ENCODE results near the gene CSAD. TPM values are rescaled to one million over a fixed set of nuclear protein-coding genes. Genes with fewer than 3 reads are reported as not detected.

Gene CSAD
- total and polyA plus RNA-seq, 2 of the 13 experiments (the other 11 are each of a cell fraction or from before 2014, with no cell fraction given): 7.2 to 23.5 TPM

DNA sequence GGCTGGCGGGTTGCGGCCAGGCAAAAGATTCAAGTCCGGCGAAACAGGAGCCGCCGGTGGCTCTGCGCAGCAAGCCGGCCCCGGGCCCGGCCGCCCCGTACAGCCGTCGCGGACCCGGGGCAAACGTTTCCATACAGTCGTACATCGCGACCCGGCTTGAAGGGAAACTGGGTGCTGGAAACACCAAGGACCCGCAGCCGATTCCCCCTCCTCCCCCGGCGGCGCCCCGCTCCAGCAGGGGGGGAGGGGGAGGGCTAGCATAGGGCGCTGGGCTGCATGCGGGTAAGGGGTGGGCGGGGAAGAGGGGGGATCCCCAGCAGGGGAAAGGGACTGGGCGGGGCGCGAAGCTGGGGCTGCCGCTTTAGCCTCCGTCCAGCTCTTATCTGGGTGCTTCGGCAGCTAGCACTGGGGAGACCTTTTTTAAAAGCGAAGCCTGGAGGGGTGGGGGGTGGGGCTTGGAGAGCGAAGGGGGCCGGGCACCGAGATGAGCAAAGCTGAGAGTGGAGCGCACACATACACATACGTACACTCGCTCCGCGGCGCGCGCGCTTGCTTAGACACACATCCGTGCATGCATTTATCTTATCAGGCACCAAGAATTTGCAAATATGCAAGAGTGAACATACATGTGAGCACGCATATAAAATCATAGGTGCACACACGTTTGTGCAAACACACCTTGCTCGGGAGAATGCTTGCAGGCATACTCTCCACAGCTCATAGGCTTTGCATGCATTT, 39.4 kb upstream of the CSAD start (continued):
- TF ChIP-seq ARHGAP35 (CRISPR knock-in tag; IDR thresholded peaks at IDR 0.05; ENCODE audit: borderline replicate concordance) (no peak), ZBTB4 (CRISPR knock-in tag; IDR thresholded peaks at IDR 0.05; ENCODE audit: borderline replicate concordance) (0 out of 2 replicates have a peak, but pooled peaks have one; percentile 39), SAP130 (CRISPR knock-in tag; IDR thresholded peaks at IDR 0.05; ENCODE audit: low read depth) (peak; percentile 8), FOXJ3 (CRISPR knock-in tag; IDR thresholded peaks at IDR 0.05; ENCODE audit: borderline replicate concordance) (no peak), ZNF512B (CRISPR knock-in tag; IDR thresholded peaks at IDR 0.05; ENCODE audit: borderline replicate concordance) (0 out of 2 replicates have a peak, but pooled peaks have one; percentile 69), U2AF1 (optimal IDR thresholded peaks at IDR 0.05; ENCODE audit: low read depth, low read length) (no peak), REPIN1 (CRISPR knock-in tag; IDR thresholded peaks at IDR 0.05; ENCODE audit: borderline replicate concordance, low read depth) (no peak), SSRP1 (CRISPR knock-in tag; IDR thresholded peaks at IDR 0.05) (no peak)
- TF ChIP-seq, protein P1, sequence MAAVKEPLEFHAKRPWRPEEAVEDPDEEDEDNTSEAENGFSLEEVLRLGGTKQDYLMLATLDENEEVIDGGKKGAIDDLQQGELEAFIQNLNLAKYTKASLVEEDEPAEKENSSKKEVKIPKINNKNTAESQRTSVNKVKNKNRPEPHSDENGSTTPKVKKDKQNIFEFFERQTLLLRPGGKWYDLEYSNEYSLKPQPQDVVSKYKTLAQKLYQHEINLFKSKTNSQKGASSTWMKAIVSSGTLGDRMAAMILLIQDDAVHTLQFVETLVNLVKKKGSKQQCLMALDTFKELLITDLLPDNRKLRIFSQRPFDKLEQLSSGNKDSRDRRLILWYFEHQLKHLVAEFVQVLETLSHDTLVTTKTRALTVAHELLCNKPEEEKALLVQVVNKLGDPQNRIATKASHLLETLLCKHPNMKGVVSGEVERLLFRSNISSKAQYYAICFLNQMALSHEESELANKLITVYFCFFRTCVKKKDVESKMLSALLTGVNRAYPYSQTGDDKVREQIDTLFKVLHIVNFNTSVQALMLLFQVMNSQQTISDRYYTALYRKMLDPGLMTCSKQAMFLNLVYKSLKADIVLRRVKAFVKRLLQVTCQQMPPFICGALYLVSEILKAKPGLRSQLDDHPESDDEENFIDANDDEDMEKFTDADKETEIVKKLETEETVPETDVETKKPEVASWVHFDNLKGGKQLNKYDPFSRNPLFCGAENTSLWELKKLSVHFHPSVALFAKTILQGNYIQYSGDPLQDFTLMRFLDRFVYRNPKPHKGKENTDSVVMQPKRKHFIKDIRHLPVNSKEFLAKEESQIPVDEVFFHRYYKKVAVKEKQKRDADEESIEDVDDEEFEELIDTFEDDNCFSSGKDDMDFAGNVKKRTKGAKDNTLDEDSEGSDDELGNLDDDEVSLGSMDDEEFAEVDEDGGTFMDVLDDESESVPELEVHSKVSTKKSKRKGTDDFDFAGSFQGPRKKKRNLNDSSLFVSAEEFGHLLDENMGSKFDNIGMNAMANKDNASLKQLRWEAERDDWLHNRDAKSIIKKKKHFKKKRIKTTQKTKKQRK (IDR thresholded peaks at IDR 0.05; ENCODE audit: low read length): no peak

All from HepG2 (cell line).